ENCODE measurements around the gene NOX3.

NOX3 gene

GRCh38 chr6:155399745-155400653 lies 55.6 kb downstream of the NOX3 start:
- no peak for DNase-seq (ENCODE audit: low read depth)

GRCh38 chr6:155399062-155399744 lies 56.4 kb downstream of the NOX3 start:
- DNase-seq (ENCODE audit: low read depth), result no peak

DNA sequence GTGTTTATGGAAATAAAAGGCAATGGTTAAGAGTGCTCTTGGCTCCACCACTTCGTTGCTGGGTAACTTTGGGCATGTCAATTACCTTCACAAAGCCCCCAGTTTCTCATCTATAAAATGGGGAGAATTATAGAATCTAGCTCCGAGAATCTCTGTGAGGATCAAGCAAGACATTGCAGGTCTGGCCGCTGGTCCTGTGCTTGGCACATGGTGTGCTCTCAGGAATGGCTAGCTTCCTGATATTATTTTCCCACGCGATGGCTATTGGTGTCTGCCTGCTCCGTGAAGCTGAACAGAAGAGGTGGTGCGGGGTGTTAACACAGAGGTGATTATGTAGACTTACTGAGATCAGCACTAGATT lies 57.0 kb downstream of the NOX3 start:
- no peak for DNase-seq (ENCODE audit: low read depth)

- no peak for DNase-seq (ENCODE audit: low read depth)
Measured at GRCh38 chr6:155398221-155398620, 57.4 kb downstream of the NOX3 start.

DNA sequence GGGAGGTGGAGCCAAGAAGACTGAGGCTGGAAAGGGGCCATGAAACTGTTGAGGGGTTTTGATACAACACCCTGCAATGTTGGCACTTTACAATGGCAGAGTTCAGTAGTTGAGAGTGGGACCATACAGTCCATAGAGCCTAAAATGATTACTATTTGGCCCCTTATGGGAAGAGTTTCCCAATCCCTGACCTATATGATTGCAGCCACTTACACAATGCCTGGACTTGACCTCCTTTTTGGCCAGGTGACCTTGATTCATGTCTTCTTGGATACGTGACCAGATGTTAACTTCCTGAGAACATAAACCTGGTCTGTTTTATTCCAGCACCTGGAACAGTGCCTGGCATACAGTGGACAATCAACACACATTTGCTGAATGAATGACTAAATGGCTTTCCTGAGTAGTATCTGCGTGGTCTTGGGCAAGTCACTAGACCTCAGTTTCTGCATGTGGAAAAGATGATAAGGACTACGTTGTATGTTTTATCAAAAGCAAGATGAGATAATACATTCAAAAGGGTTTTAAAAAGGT lies 58.4 kb downstream of the NOX3 start:
- DNase-seq (ENCODE audit: low read depth), result no peak

DNA sequence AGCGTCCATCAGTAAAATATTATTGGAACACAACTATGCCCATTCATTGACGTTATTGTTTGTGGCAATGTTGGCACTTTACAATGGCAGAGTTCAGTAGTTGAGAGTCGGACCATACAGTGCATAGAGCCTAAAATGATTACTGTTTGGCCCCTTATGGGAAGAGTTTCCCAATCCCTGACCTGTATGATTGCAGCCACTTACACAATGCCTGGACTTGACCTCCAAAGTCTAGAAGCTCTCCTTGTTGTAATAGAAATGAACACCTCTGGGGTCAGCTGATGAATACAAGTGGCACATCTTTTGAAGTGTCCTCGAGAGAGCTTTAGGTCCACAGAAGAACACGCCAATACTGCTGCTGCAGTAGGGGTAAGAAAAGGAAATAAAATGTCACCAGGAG lies 59.0 kb downstream of the NOX3 start:
- DNase-seq (ENCODE audit: low read depth), result no peak

- DNase-seq (ENCODE audit: low read depth), result no peak
Measured at GRCh38 chr6:155395339-155395738, 60.3 kb downstream of the NOX3 start.

DNA sequence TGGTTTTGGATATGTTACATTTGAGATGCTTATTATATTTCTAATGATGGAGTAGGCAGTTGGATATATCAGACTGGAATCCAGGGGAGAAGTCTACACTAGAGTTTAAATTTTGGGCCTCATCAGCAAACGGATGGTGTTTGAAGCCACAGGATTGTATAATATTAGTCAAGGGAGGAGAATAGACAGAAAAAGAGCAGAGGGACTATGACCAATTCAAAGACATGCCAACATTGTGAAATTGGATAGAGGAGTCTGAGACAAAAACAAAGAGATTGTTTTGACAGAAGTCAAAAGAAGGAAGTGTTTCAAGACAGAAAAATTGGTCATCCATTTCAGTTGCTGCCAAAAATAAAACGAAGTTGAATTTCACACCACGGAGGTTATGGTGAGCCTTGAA lies 66.5 kb downstream of the NOX3 start:
- no peak for DNase-seq (ENCODE audit: low read depth)

DNA sequence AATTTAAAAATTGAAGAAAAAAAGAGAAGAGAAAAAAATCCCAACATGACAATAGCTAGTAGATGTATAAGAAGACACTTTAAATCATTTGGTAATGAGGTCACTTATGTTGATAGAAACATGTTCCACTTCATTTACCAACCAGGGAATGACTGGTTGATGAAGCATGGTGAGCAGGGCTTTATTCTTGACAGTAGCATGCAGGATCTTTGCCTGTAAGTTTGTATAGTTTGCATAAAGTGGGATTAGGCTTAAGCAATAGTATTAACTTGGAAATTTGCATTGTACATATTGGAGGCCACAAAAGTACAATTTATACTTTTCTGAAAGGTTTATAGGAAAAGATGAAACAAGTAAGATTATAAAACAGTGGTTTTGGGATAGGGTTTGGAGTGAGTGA lies 67.0 kb downstream of the NOX3 start:
- no peak for DNase-seq (ENCODE audit: low read depth)

- DNase-seq (ENCODE audit: low read depth), result no peak
Measured at GRCh38 chr6:155387481-155387880, 68.2 kb downstream of the NOX3 start.

- no peak for DNase-seq (ENCODE audit: low read depth)
Measured at GRCh38 chr6:155384321-155384952, 71.2 kb downstream of the NOX3 start.

DNA sequence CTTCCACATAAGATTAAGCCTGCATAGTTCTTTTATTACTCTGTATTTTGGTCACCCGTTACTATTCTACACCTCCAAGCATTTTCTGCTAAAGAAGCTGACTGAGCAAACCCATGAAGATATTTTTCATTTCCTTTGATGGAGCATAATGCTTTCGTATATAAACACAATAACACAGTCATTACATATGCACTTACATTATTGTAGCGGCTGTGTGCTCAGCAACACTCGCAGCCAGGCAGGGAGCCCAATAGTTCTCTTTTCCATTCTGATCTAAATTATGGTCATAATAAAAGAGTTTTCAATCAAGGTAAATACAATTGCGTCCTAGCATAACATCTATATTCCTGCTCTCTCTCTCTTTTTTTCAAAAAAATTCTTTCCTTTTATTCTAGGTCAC lies 71.7 kb downstream of the NOX3 start:
- no peak for DNase-seq (ENCODE audit: low read depth)

DNA sequence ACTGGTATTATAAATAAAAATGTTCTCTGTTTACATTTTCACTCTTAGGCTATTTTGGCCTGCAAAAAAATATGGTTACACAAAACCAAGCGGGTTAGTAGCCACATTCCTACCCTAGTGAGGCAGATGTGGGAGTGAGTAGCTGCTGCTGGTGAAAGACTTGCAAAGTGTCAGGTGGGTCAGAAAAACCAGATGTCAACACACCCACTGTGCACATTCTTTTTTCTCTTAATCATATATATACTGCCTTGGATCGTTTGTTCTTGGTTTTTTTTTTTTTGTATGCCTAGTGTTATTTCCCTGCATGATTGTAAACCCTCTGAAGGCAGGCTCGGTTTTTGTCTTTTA lies 73.3 kb downstream of the NOX3 start:
- no peak for DNase-seq (ENCODE audit: low read depth)

DNA sequence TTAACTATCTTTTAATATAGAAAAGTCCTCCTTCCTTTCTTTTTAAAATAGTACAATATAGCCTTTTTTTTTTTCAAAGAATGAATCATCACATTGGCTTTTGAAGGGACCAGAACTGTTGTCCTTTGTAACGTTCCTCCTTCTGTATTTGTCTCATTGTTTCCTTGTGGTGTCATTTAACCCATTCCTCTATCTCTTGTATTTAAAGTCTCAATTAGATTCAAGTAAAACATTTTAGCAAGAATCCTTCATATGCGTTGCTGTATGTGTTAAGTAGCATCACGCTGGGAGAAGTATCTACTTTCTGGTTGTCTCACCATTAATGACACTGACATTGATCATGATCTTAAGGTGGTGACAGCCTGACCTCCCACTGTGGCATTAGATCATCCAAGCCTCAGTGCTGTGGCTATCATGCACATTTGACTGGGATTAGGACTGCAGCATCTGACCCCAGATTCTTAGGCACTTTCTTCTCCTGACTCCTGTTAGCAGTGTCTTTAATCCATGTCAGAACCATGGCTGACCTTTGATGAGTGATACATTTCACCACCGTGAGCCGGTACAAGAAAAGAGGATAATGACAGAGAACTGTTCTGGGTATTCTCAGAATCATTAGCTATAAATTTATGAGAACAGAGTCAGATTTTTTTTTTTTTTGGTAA lies 73.8 kb downstream of the NOX3 start:
- DNase-seq (ENCODE audit: low read depth), result no peak

DNA sequence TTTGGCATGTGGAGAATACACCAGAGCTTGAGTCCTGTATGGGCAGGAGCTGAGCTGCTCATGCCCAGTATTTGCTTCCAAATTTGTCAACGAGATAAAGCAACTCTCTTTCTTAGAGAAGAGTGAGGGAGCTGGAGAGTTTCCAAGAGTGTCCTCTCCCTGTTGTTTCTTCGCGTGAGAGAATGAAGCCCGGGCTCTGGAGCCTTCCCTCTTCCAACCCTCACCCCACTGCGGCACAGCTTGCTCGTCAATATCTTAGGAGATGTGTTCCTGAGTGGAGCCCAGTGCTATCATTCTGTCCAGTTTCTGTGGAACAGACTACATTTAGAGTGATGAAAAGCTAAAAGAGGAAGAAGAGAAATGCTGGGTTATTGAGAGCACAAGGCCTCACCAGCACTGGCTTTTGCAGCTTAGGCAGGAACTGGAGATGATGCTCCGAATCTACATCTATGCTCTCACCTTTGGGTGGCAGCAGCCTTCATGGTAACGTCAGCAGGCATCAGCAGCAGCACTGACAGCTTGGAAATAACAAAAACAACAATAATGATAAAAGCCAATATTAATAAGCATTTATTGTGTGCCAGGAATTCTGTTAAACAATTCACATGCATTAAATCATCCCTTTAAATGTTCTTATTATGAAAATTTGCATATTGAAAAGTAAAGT lies 74.8 kb downstream of the NOX3 start:
- DNase-seq (ENCODE audit: low read depth), result no peak

DNA sequence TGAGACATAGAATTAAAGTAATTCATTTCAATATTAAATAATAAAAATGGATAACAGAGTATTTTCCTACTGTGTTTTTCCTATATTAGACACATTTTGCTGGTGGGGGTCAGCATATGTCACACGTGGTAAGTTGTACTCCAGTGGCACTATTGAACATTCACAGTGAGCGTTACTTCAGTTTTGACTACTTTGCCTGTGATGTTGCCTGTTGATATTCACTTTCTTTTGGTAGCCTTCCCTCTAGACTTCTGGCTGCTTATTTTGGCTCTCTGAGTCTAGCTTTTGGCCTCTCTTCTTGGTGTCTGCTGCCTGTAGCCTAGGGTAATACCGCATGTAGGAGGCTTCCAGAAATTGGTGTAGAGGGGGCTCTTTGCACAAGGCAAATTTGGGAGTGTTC lies 76.9 kb downstream of the NOX3 start:
- no peak for DNase-seq (ENCODE audit: low read depth)

DNA sequence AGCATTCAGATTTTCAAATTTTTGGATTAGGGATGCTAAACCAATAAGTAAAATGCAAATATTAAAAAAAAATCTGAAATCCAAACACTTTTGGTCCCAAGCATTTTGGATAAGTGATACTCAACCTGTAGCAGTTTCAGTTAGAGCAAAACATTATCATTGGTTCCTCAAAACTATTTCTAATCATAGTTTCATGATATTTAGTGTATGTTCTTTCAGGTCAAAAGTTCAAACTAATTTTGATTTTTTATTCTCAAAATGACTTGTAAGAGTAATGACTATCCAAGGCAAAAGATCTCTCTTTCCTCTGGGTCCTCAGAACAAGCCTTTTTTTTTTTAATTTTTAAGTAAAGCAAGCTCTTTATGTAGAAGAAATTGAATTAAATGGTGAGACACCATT lies 77.4 kb downstream of the NOX3 start:
- DNase-seq (ENCODE audit: low read depth), result no peak

DNA sequence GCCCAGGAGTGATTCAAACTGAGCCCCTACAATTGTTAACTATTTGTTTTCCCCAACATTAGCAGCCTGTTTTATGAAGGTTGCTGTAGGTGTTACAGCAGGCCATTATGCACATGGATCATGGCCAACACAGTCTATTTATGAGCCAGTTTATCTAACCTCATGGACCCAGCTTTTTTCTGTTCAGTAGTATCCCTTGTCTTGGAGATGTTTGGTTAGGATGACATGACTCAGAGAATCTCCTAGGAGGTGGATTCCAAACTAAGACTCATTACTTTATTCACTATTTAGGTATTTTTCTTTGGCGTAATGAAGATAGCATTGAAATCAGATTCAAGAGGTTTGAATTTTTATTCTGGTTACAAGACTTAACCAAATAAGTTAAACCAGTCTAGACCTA lies 78.6 kb downstream of the NOX3 start:
- peak; percentile 78 for DNase-seq (ENCODE audit: low read depth)

DNA sequence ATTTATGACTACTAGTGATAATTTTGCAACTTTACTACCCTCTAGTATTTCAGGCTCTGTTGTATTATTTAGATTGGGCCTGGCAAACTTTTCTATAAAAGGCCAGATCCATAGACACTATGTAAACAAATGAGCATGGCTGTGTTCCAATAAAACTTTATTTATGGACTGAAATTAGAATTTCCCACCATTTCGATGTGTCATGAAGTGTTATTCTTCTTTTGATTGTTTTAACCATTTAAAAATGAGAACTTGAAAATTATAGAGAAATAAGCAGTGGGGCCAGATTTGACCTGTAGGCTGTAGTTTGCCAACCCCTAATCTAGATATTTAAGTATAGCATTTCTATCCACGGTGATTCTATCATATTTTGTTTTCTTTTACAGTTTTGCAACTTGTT lies 79.8 kb downstream of the NOX3 start:
- DNase-seq (ENCODE audit: low read depth), result no peak

- DNase-seq (ENCODE audit: low read depth), result no peak
Measured at GRCh38 chr6:155374681-155375080, 81.0 kb downstream of the NOX3 start.

GRCh38 chr6:155373276-155373675 lies 82.4 kb downstream of the NOX3 start:
- DNase-seq (ENCODE audit: low read depth), result no peak

DNA sequence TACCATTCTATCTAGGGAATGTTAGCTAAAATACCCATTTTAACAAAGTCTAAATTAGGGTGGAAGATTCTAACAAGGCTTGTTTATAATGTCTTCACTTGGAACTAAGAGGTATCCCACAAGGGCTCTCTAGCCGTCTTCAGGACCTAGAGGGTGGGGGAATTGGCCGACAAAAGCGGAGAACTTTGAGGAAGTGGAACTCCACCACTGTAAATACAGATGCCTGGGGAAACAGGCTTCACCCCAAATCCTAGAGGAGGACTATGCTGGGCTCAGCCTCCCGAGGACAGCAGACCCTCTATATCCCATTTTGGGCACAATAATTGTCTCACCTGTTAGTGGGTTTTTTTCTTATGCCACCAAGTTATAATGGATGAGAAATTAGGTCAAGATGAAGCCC lies 83.4 kb downstream of the NOX3 start:
- no peak for DNase-seq (ENCODE audit: low read depth)
